H9 (cell line): Measurements from ENCODE around the gene TMEM117. TPM values are rescaled to one million over a fixed set of nuclear protein-coding genes. Genes with fewer than 3 reads are reported as not detected.

ENCODE experiments used
- DNase-seq: peaks from one replicate; pipeline ENCODE4 v3.0.0-alpha.2; 2017
- H2AFZ ChIP-seq: one replicate; pipeline ENCODE4 v1.6.1; 2013; ENCODE audit warnings: mild to moderate bottlenecking, low read length, control low read depth, moderate library complexity
- H2AK5ac ChIP-seq: 2 replicates; pipeline ENCODE4 v1.6.1; 2013; ENCODE audit warnings: low read length, control low read depth, mixed read lengths; ENCODE audit not compliant: insufficient read length
- H2BK120ac ChIP-seq: one replicate; pipeline ENCODE4 v1.6.1; 2013; ENCODE audit warnings: low read depth, mild to moderate bottlenecking, low read length, control low read depth, inconsistent platforms; ENCODE audit not compliant: poor library complexity, severe bottlenecking
- H2BK12ac ChIP-seq: 2 replicates; pipeline ENCODE4 v1.6.1; 2013; ENCODE audit warnings: low read length, control low read depth, mixed read lengths, low read depth; ENCODE audit not compliant: insufficient read length
- H2BK15ac ChIP-seq: 2 replicates; pipeline ENCODE4 v1.6.1; 2013; ENCODE audit warnings: low read depth, low read length, control low read depth
- H2BK20ac ChIP-seq: one replicate; pipeline ENCODE4 v1.6.1; 2013; ENCODE audit warnings: low read depth, mild to moderate bottlenecking, low read length, control low read depth, inconsistent platforms; ENCODE audit not compliant: poor library complexity, severe bottlenecking
- H2BK5ac ChIP-seq: 2 replicates; pipeline ENCODE4 v1.6.1; 2013; ENCODE audit warnings: low read length, control low read depth, mixed read lengths; ENCODE audit not compliant: insufficient read length
- H3K14ac ChIP-seq: 2 replicates; pipeline ENCODE4 v1.6.1; 2013; ENCODE audit warnings: low read length, control low read depth; ENCODE audit not compliant: insufficient read depth
- H3K18ac ChIP-seq: 2 replicates; pipeline ENCODE4 v1.6.1; 2013; ENCODE audit warnings: low read depth, mild to moderate bottlenecking, mixed read lengths, low read length, control low read depth; ENCODE audit not compliant: insufficient read length
- H3K23ac ChIP-seq: 2 replicates; pipeline ENCODE4 v1.6.1; 2013; ENCODE audit warnings: low read length, control low read depth, mixed read lengths, low read depth; ENCODE audit not compliant: insufficient read length
- H3K23me2 ChIP-seq: 2 replicates; pipeline ENCODE4 v1.6.1; 2013; ENCODE audit warnings: low read depth, mild to moderate bottlenecking, mixed read lengths, low read length, control low read depth; ENCODE audit not compliant: insufficient read length, poor library complexity, severe bottlenecking
- H3K27ac ChIP-seq: 2 replicates; pipeline ENCODE4 v1.5.1; 2013; ENCODE audit warnings: low read length, control low read depth, mixed read lengths, low read depth; ENCODE audit not compliant: insufficient read length
- H3K27me3 ChIP-seq: 2 replicates; pipeline ENCODE4 v1.6.1; 2013; ENCODE audit warnings: low read length, control low read depth, inconsistent platforms; ENCODE audit not compliant: insufficient read depth
- H3K4ac ChIP-seq: 2 replicates; pipeline ENCODE4 v1.6.1; 2013; ENCODE audit warnings: low read depth, mild to moderate bottlenecking, control low read depth, inconsistent platforms, low read length, moderate library complexity
- H3K4me1 ChIP-seq: 2 replicates; pipeline ENCODE4 v1.6.1; 2013; ENCODE audit warnings: low read length, control low read depth, inconsistent platforms; ENCODE audit not compliant: insufficient read depth
- H3K4me2 ChIP-seq: 2 replicates; pipeline ENCODE4 v1.6.1; 2013; ENCODE audit warnings: low read length, control low read depth, mixed read lengths; ENCODE audit not compliant: insufficient read length, insufficient read depth
- H3K56ac ChIP-seq: 2 replicates; pipeline ENCODE4 v1.6.1; 2013; ENCODE audit warnings: low read depth, mild to moderate bottlenecking, mixed read lengths, low read length, control low read depth; ENCODE audit not compliant: insufficient read length
- H3K79me1 ChIP-seq: 2 replicates; pipeline ENCODE4 v1.6.1; 2013; ENCODE audit warnings: low read depth, mild to moderate bottlenecking, moderate library complexity, low read length, control low read depth, inconsistent platforms; ENCODE audit not compliant: insufficient read depth, poor library complexity, severe bottlenecking
- H3K79me2 ChIP-seq: 2 replicates; pipeline ENCODE4 v1.6.1; 2013; ENCODE audit warnings: low read length, control low read depth, inconsistent platforms; ENCODE audit not compliant: insufficient read depth
- H3K9ac ChIP-seq: 2 replicates; pipeline ENCODE4 v1.6.1; 2013; ENCODE audit warnings: low read length, control low read depth, mixed read lengths; ENCODE audit not compliant: insufficient read length; ENCODE audit errors: extremely low read depth
- H3K9me3 ChIP-seq: one replicate; pipeline ENCODE4 v1.6.1; 2013; ENCODE audit warnings: low read depth, low read length, inconsistent platforms; ENCODE audit not compliant: control insufficient read depth
- H3T11ph ChIP-seq: one replicate; pipeline ENCODE4 v1.6.1; 2013; ENCODE audit warnings: mild to moderate bottlenecking, low read length, control low read depth, inconsistent platforms
- H4K20me1 ChIP-seq: one replicate; pipeline ENCODE4 v1.6.1; 2013; ENCODE audit not compliant: control insufficient read depth, insufficient read length, insufficient read depth
- H4K5ac ChIP-seq: 2 replicates; pipeline ENCODE4 v1.6.1; 2013; ENCODE audit warnings: low read depth, mild to moderate bottlenecking, mixed read lengths, low read length, control low read depth; ENCODE audit not compliant: insufficient read length
- H4K8ac ChIP-seq: replicated peaks from 2 replicates; pipeline ENCODE4 v1.6.1; 2013; ENCODE audit warnings: low read length, control low read depth, mixed read lengths, low read depth; ENCODE audit not compliant: insufficient read length
- H4K91ac ChIP-seq: 2 replicates; pipeline ENCODE4 v1.6.1; 2013; ENCODE audit warnings: low read depth, mild to moderate bottlenecking, moderate library complexity, mixed read lengths, low read length, control low read depth; ENCODE audit not compliant: insufficient read length
- H3K27ac Mint-ChIP-seq, 3 experiments: 2 replicates in 2 of 3; 3 replicates in 1 of 3; pipeline ENCODE4 v1.8.0; 2020 to 2021; ENCODE audit warnings: mixed read lengths in 3 of 3, mild to moderate bottlenecking in 1 of 3, moderate library complexity in 1 of 3
- H3K27me3 Mint-ChIP-seq: 2 replicates; pipeline ENCODE4 v1.8.0; 2021; ENCODE audit warnings: low read depth, mild to moderate bottlenecking, moderate library complexity, mixed read lengths
- H3K36me3 Mint-ChIP-seq, 3 experiments: 2 replicates in 2 of 3; 3 replicates in 1 of 3; pipeline ENCODE4 v1.8.0; 2020 to 2021; ENCODE audit warnings: low read depth in 3 of 3, mixed read lengths in 3 of 3; ENCODE audit not compliant: insufficient read depth in 1 of 3
- H3K4me1 Mint-ChIP-seq, 2 experiments: 2 replicates each; pipeline ENCODE4 v1.8.0; 2020; ENCODE audit warnings: mixed read lengths in 2 of 2
- H3K4me3 Mint-ChIP-seq, 2 experiments: 2 replicates in 1 of 2; 3 replicates in 1 of 2; pipeline ENCODE4 v1.8.0; 2020 to 2021; ENCODE audit warnings: mild to moderate bottlenecking in 2 of 2, mixed read lengths in 2 of 2, moderate library complexity in 1 of 2
- H3K9me3 Mint-ChIP-seq, 2 experiments: 2 replicates in 1 of 2; 3 replicates in 1 of 2; pipeline ENCODE4 v1.8.0; 2020; ENCODE audit warnings: mild to moderate bottlenecking in 2 of 2, mixed read lengths in 2 of 2, moderate library complexity in 1 of 2
- WGBS: extraction: QIAGEN DNeasy Blood & Tissue Kit; methylation state at CpG from one replicate; pipeline ENCODE4 v1.1.7; 2013; ENCODE audit warnings: missing lambda C conversion rate, low lambda C conversion rate, mixed read lengths; ENCODE audit not compliant: insufficient read length; ENCODE audit errors: extremely low coverage; 5-methylcytosine and 5-hydroxymethylcytosine counted together
- total RNA-seq: library from RNA; stranded (reverse); gene quantifications from 2 replicates; pipeline ENCODE4 v1.2.1, GENCODE V29; 2021
- TF ChIP-seq, protein P1 (sequence below): fragments of 200-600 bp; sonication (generic); conservative IDR thresholded peaks from 3 replicates; pipeline ENCODE4 v1.8.0; 2021; ENCODE audit warnings: antibody characterized with exemption, mild to moderate bottlenecking

Gene TMEM117
- total RNA-seq, 1 experiment from 2014 or later: 1.7 TPM

DNA sequence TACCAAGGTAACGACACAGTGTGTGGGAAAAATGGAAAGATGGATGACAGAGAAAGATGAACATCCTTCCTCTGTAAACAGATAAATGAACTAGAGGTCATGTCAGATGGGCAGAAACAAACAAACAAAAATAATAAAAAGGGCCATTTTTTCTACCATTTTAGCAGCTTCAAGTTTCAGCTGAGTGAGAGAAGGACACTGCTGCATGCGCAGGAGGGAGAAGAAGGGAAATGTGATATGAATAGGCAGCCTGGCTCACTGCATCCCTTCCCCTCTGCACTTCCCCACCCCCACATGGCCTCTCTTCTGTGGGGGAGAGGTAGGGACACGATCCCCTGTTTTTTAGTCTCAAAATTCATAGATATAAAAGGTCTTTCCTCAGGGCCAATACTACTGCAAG lies 548.3 kb downstream of the TMEM117 start:
- H3K4me1 Mint-ChIP-seq: peaks cover 34 to 35% of the 10 kb centered on the region in 2 experiments
- Histone ChIP-seq H3K9me3 (no peaks in the 10 kb centered on the region), H2AFZ (no peak overlapping the region), H3K23ac (no peak overlapping the region), H4K8ac (no peak overlapping the region), H3K27ac (no peak overlapping the region), H3K14ac (no peak overlapping the region), H4K91ac (no peak overlapping the region), H3T11ph (no peak overlapping the region), H4K5ac (no peak overlapping the region), H3K79me2 (no peaks in the 10 kb centered on the region), H2BK120ac (no peak overlapping the region), H3K18ac (no peak overlapping the region), H3K9ac (no peak overlapping the region), H2BK20ac (no peak overlapping the region), H3K4me2 (no peak overlapping the region), H3K23me2 (no peaks in the 10 kb centered on the region), H4K20me1 (no peaks in the 10 kb centered on the region), H3K4ac (no peak overlapping the region), H3K27me3 (no peaks in the 10 kb centered on the region), H2BK15ac (no peak overlapping the region), H3K4me1 (peaks cover 9% of the 10 kb centered on the region; the same call in 1 of the 2 replicates), H3K79me1 (no peaks in the 10 kb centered on the region), H2BK12ac (no peak overlapping the region), H2AK5ac (no peak overlapping the region), H3K56ac (no peak overlapping the region), H2BK5ac (no peak overlapping the region)
- H3K27ac Mint-ChIP-seq: no peak overlapping the region; a peak in 1 of 7 replicates
- H3K36me3 Mint-ChIP-seq: no peaks in the 10 kb centered on the region
- H3K4me3 Mint-ChIP-seq: no peak overlapping the region
- DNase-seq: no peak
- TF ChIP-seq, protein P1, sequence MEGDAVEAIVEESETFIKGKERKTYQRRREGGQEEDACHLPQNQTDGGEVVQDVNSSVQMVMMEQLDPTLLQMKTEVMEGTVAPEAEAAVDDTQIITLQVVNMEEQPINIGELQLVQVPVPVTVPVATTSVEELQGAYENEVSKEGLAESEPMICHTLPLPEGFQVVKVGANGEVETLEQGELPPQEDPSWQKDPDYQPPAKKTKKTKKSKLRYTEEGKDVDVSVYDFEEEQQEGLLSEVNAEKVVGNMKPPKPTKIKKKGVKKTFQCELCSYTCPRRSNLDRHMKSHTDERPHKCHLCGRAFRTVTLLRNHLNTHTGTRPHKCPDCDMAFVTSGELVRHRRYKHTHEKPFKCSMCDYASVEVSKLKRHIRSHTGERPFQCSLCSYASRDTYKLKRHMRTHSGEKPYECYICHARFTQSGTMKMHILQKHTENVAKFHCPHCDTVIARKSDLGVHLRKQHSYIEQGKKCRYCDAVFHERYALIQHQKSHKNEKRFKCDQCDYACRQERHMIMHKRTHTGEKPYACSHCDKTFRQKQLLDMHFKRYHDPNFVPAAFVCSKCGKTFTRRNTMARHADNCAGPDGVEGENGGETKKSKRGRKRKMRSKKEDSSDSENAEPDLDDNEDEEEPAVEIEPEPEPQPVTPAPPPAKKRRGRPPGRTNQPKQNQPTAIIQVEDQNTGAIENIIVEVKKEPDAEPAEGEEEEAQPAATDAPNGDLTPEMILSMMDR: no peak
- WGBS: no CpG with 5 or more reads among the region's 3 CpGs
- no peaks in the 10 kb centered on the region for H3K27me3 Mint-ChIP-seq
- H3K9me3 Mint-ChIP-seq: no peaks in the 10 kb centered on the region
